ENCODE results near the gene BPIFB3.
"Not testable (repeated sequence)": the region's sequence is repeated elsewhere in the genome, so short reads cannot be mapped to it uniquely, and the experiment has no call there.

BPIFB3 gene

GRCh38 chr20:33119725-33120720 lies 66.3 kb downstream of the BPIFB3 start:
- no peak overlapping the region for H3K9ac ChIP-seq (ENCODE audit: insufficient read length, low read depth)
- H3K27me3 ChIP-seq (ENCODE audit: insufficient read depth, insufficient read length): no peaks in the 10 kb centered on the region
- H3K36me3 ChIP-seq (ENCODE audit: insufficient read depth, insufficient read length, low read length): no peaks in the 10 kb centered on the region
- no peak for TF ChIP-seq SUZ12 (IDR thresholded peaks at IDR 0.05; ENCODE audit: extremely low read depth, insufficient read depth, insufficient read length)
- peaks cover 4% of the 10 kb centered on the region; the same call in 1 of the 2 replicates for H3K9me3 ChIP-seq (ENCODE audit: insufficient read depth, low read length)
- no peak overlapping the region for H3K4me3 ChIP-seq (ENCODE audit: insufficient read length, low read depth)
- no peak for DNase-seq (ENCODE audit: low read depth, low spot score)
- H3K4me1 ChIP-seq (ENCODE audit: insufficient read depth, insufficient read length): no peaks in the 10 kb centered on the region

GRCh38 chr20:33120934-33121333 lies 67.2 kb downstream of the BPIFB3 start:
- H3K9ac ChIP-seq (ENCODE audit: insufficient read length, low read depth): no peak overlapping the region
- no peaks in the 10 kb centered on the region for H3K4me1 ChIP-seq (ENCODE audit: insufficient read depth, insufficient read length)
- TF ChIP-seq YY1 (IDR thresholded peaks at IDR 0.05; ENCODE audit: insufficient read depth, insufficient read length) (no peak), SUZ12 (IDR thresholded peaks at IDR 0.05; ENCODE audit: extremely low read depth, insufficient read depth, insufficient read length) (no peak), ZNF274 (IDR thresholded peaks at IDR 0.05; ENCODE audit: low read depth, low read length) (no peak)
- no peaks in the 10 kb centered on the region for H3K36me3 ChIP-seq (ENCODE audit: insufficient read depth, insufficient read length, low read length)
- H3K27me3 ChIP-seq (ENCODE audit: insufficient read depth, insufficient read length): no peaks in the 10 kb centered on the region
- H3K9me3 ChIP-seq (ENCODE audit: insufficient read depth, low read length): peaks cover 4% of the 10 kb centered on the region; the same call in 1 of the 2 replicates
- no peak overlapping the region for H3K4me3 ChIP-seq (ENCODE audit: insufficient read length, low read depth)
- no peak for DNase-seq (ENCODE audit: low read depth, low spot score)

GRCh38 chr20:33122297-33122696 lies 68.6 kb downstream of the BPIFB3 start:
- not testable (repeated sequence) for DNase-seq (ENCODE audit: low read depth, low spot score); H3K9ac ChIP-seq (ENCODE audit: insufficient read length, low read depth); H3K36me3 ChIP-seq (ENCODE audit: insufficient read depth, insufficient read length, low read length); H3K4me1 ChIP-seq (ENCODE audit: insufficient read depth, insufficient read length); H3K27me3 ChIP-seq (ENCODE audit: insufficient read depth, insufficient read length); H3K9me3 ChIP-seq (ENCODE audit: insufficient read depth, low read length); H3K4me3 ChIP-seq (ENCODE audit: insufficient read length, low read depth)

Measured in NT2/D1 (cell line).